ENCODE data around the gene OR4D5. TPM values are rescaled to one million over a fixed set of nuclear protein-coding genes. Genes with fewer than 3 reads are reported as not detected.

Gene OR4D5
- under 1 TPM in 2 of 4 donors, not detected in 2; 0.41 to 0.95 TPM for total RNA-seq

- in situ Hi-C loops (cut with MboI; ENCODE audit: low pct_ligation_motif_present in 1 of 4, low pct_unique_long_range_greater_than_20kb in 1 of 4, low sequenced_read_pairs in 3 of 4), result no loop called here
- H3K4me1 ChIP-seq, result no peaks in the 10 kb centered on the region
Observed at GRCh38 chr11:123939317-123939716, at the start of gene OR4D5. OR4D5 (plus strand) TSS chr11:123939617; CDS start chr11:123939617, 0 bp downstream.

GRCh38 chr11:123892031-123892430 is 47.4 kb upstream of the OR4D5 start:
- TF ChIP-seq POLR2A (IDR thresholded peaks at IDR 0.05) (no peak), CTCF (IDR thresholded peaks at IDR 0.05) (no peak), EP300 (IDR thresholded peaks at IDR 0.05; ENCODE audit: low read depth) (no peak), POLR2AphosphoS5 (IDR thresholded peaks at IDR 0.05) (no peak)
- no peaks in the 10 kb centered on the region for H3K36me3 ChIP-seq
- no peak overlapping the region for H3K4me3 ChIP-seq
- intact Hi-C loops (cut with DNase I; ENCODE audit: low total_unique reads), result no loop called here
- no peaks in the 10 kb centered on the region for H3K4me1 ChIP-seq
- H3K27ac ChIP-seq, result no peak overlapping the region
- in situ Hi-C loops (cut with MboI; ENCODE audit: low pct_ligation_motif_present in 1 of 4, low pct_unique_long_range_greater_than_20kb in 1 of 4, low sequenced_read_pairs in 3 of 4), result no loop called here
- DNase-seq, result no peak
- no peaks in the 10 kb centered on the region for H3K27me3 ChIP-seq
- no peaks in the 10 kb centered on the region for H3K9me3 ChIP-seq

More at GRCh38 chr11:123939317-123939716, at the start of gene OR4D5:
- TF ChIP-seq POLR2A (IDR thresholded peaks at IDR 0.05) (no peak), CTCF (IDR thresholded peaks at IDR 0.05) (no peak), POLR2AphosphoS5 (IDR thresholded peaks at IDR 0.05) (no peak), EP300 (IDR thresholded peaks at IDR 0.05; ENCODE audit: low read depth) (no peak)
- Histone ChIP-seq H3K36me3 (no peaks in the 10 kb centered on the region), H3K27ac (no peak within 1 kb of the TSS), H3K4me3 (no peak within 1 kb of the TSS), H3K9me3 (no peaks in the 10 kb centered on the region), H3K27me3 (no peaks in the 10 kb centered on the region)
- intact Hi-C loops (cut with DNase I; ENCODE audit: low total_unique reads), result no loop called here
- DNase-seq, result no peak
- WGBS, 2 donors (ENCODE audit: low coverage in 1 of 2), result 69 to 80% methylated on average over 1 of the region's 1 CpG

GRCh38 chr11:123899792-123900191 is 39.6 kb upstream of the OR4D5 start:
- H3K4me3 ChIP-seq, result no peak overlapping the region
- no peaks in the 10 kb centered on the region for H3K4me1 ChIP-seq
- no peaks in the 10 kb centered on the region for H3K36me3 ChIP-seq
- intact Hi-C loops (cut with DNase I; ENCODE audit: low total_unique reads) (no loop called here), in situ Hi-C loops (cut with MboI; ENCODE audit: low pct_ligation_motif_present in 1 of 4, low pct_unique_long_range_greater_than_20kb in 1 of 4, low sequenced_read_pairs in 3 of 4) (no loop called here)
- TF ChIP-seq POLR2AphosphoS5 (IDR thresholded peaks at IDR 0.05), result no peak
- no peak for TF ChIP-seq CTCF (IDR thresholded peaks at IDR 0.05)
- TF ChIP-seq EP300 (IDR thresholded peaks at IDR 0.05; ENCODE audit: low read depth), result no peak
- TF ChIP-seq POLR2A (IDR thresholded peaks at IDR 0.05), result no peak
- H3K27me3 ChIP-seq, result no peaks in the 10 kb centered on the region
- WGBS, 2 donors (ENCODE audit: low coverage in 1 of 2), result 63 to 73% methylated on average over 1 to 3 of the region's 3 CpGs
- no peak overlapping the region for H3K27ac ChIP-seq
- DNase-seq, result no peak
- no peaks in the 10 kb centered on the region for H3K9me3 ChIP-seq

- Histone ChIP-seq H3K27me3 (no peaks in the 10 kb centered on the region), H3K27ac (no peak within 1 kb of the TSS), H3K4me1 (no peaks in the 10 kb centered on the region), H3K36me3 (no peaks in the 10 kb centered on the region), H3K4me3 (no peak within 1 kb of the TSS), H3K9me3 (no peaks in the 10 kb centered on the region)
- WGBS, 2 donors (ENCODE audit: low coverage in 1 of 2), result 83 to 89% methylated on average over 1 of the region's 1 CpG
- in situ Hi-C loops (cut with MboI; ENCODE audit: low pct_ligation_motif_present in 1 of 4, low pct_unique_long_range_greater_than_20kb in 1 of 4, low sequenced_read_pairs in 3 of 4) (no loop called here), intact Hi-C loops (cut with DNase I; ENCODE audit: low total_unique reads) (no loop called here)
- no peak for DNase-seq
- TF ChIP-seq POLR2A (IDR thresholded peaks at IDR 0.05), result no peak
- no peak for TF ChIP-seq EP300 (IDR thresholded peaks at IDR 0.05; ENCODE audit: low read depth)
- no peak for TF ChIP-seq CTCF (IDR thresholded peaks at IDR 0.05)
- TF ChIP-seq POLR2AphosphoS5 (IDR thresholded peaks at IDR 0.05), result no peak
Observed at GRCh38 chr11:123901867-123902266, 37.5 kb upstream of the OR4D5 start, which contains the start of gene OR8D4. OR8D4 (plus strand) TSS chr11:123902167; CDS start chr11:123906432, 4,265 bp downstream.

Data from transverse colon (tissue), 4 donors.